GM23338 (cell line): ENCODE data around the gene DDC. TPM values are rescaled to one million over a fixed set of nuclear protein-coding genes. Genes with fewer than 3 reads are reported as not detected.

Experiments
- ATAC-seq: fragments of 200-7000 bp; cut with Tn5 transposase; 3 replicates; pipeline ENCODE4 v1.9.1; 2020
- DNase-seq: peaks from one replicate; pipeline ENCODE4 v3.0.0-alpha.2; 2015; ENCODE audit warnings: low spot score
- H2AFZ ChIP-seq: fragments of 200-600 bp; sonication (generic); 2 replicates; pipeline ENCODE4 v1.8.0; 2016; ENCODE audit warnings: antibody characterized with exemption, mild to moderate bottlenecking, moderate library complexity
- H3F3A ChIP-seq: fragments of 200-600 bp; sonication (generic); replicated peaks from 2 replicates; pipeline ENCODE4 v1.8.0; 2017; ENCODE audit warnings: antibody characterized with exemption, mixed run types, low read depth
- H3K27ac ChIP-seq: fragments of 200-600 bp; sonication (generic); 2 replicates; pipeline ENCODE4 v1.6.1; 2016; ENCODE audit warnings: low read depth
- H3K27me3 ChIP-seq: fragments of 200-600 bp; sonication (generic); 2 replicates; pipeline ENCODE4 v1.8.0; 2016; ENCODE audit warnings: mild to moderate bottlenecking, mixed run types, moderate library complexity; ENCODE audit not compliant: insufficient read depth
- H3K36me3 ChIP-seq: fragments of 200-600 bp; sonication (generic); 2 replicates; pipeline ENCODE4 v1.8.0; 2016; ENCODE audit warnings: mild to moderate bottlenecking; ENCODE audit not compliant: insufficient read depth
- H3K4me1 ChIP-seq: fragments of 200-600 bp; sonication (generic); 2 replicates; pipeline ENCODE4 v1.8.0; 2016; ENCODE audit warnings: mild to moderate bottlenecking, moderate library complexity; ENCODE audit not compliant: insufficient read depth
- H3K4me2 ChIP-seq: fragments of 200-600 bp; sonication (generic); 2 replicates; pipeline ENCODE4 v1.7.1; 2017; ENCODE audit warnings: mixed run types
- H3K4me3 ChIP-seq: fragments of 200-600 bp; sonication (generic); 2 replicates; pipeline ENCODE4 v1.6.1; 2016; ENCODE audit warnings: mixed run types
- H3K79me2 ChIP-seq: fragments of 200-600 bp; sonication (generic); replicated peaks from 2 replicates; pipeline ENCODE4 v1.8.0; 2017; ENCODE audit warnings: mild to moderate bottlenecking; ENCODE audit not compliant: insufficient read depth
- H3K9me2 ChIP-seq: fragments of 200-600 bp; sonication (generic); 2 replicates; pipeline ENCODE4 v1.8.0; 2017; ENCODE audit not compliant: insufficient read depth
- H4K20me1 ChIP-seq: fragments of 200-600 bp; sonication (generic); replicated peaks from 2 replicates; pipeline ENCODE4 v1.8.0; 2017; ENCODE audit warnings: mild to moderate bottlenecking; ENCODE audit not compliant: insufficient read depth
- H3K27ac Mint-ChIP-seq: 2 replicates; pipeline ENCODE4 v1.8.0; 2020; ENCODE audit warnings: inconsistent platforms, mild to moderate bottlenecking, moderate library complexity, mixed read lengths
- H3K27me3 Mint-ChIP-seq: 3 replicates; pipeline ENCODE4 v1.8.0; 2022; ENCODE audit warnings: low read depth, mild to moderate bottlenecking, moderate library complexity, mixed read lengths, inconsistent platforms; ENCODE audit not compliant: insufficient read depth, poor library complexity
- H3K36me3 Mint-ChIP-seq: 3 replicates; pipeline ENCODE4 v1.8.0; 2021; ENCODE audit warnings: low read depth, mild to moderate bottlenecking, inconsistent platforms, moderate library complexity, mixed read lengths
- H3K4me1 Mint-ChIP-seq: 3 replicates; pipeline ENCODE4 v1.8.0; 2020; ENCODE audit warnings: mild to moderate bottlenecking, inconsistent platforms, mixed read lengths
- H3K4me3 Mint-ChIP-seq: 3 replicates; pipeline ENCODE4 v1.8.0; 2021; ENCODE audit warnings: moderate library complexity, mild to moderate bottlenecking, inconsistent platforms, mixed read lengths
- H3K9me3 Mint-ChIP-seq: 3 replicates; pipeline ENCODE4 v1.8.0; 2020; ENCODE audit warnings: moderate library complexity, mild to moderate bottlenecking, inconsistent platforms, mixed read lengths
- CREB1 ChIP-seq: fragments of 250-450 bp; sonication (Bioruptor Pico); IDR thresholded peaks from 2 replicates; pipeline ENCODE4 v1.5.0; 2020; ENCODE audit warnings: low read depth, mild to moderate bottlenecking, moderate library complexity
- ETS1 ChIP-seq: IDR thresholded peaks from 2 replicates; pipeline ENCODE4 v1.6.1; 2016; ENCODE audit warnings: antibody characterized with exemption
- EZH2phosphoT487 ChIP-seq: fragments of 200-600 bp; sonication (generic); IDR thresholded peaks from one replicate; pipeline ENCODE4 v1.8.1; 2018; ENCODE audit warnings: antibody characterized with exemption; ENCODE audit not compliant: unreplicated experiment
- NANOG ChIP-seq: IDR thresholded peaks from 2 replicates; pipeline ENCODE4 v1.6.1; 2016; ENCODE audit warnings: antibody characterized with exemption, borderline replicate concordance
- POLR2AphosphoS5 ChIP-seq: IDR thresholded peaks from 2 replicates; pipeline ENCODE4 v1.6.1; 2016; ENCODE audit warnings: antibody characterized with exemption, low read depth
- polyA plus RNA-seq: library from polyadenylated mRNA; unstranded; fragments of >200 nt; fragmentation: Nextera tagmentation; extraction: Ambion mirVana; gene quantifications from 2 replicates; pipeline ENCODE4 v1.2.1, GENCODE V29; 2016
- total RNA-seq: library from RNA; depleted of rRNA; stranded (reverse); fragments of >200 nt; shearing (Covaris generic); gene quantifications from 2 replicates; pipeline ENCODE4 v1.2.3, GENCODE V29; 2014
- TF ChIP-seq, protein P1 (sequence below): fragments of 250-450 bp; sonication (Bioruptor Pico); IDR thresholded peaks from 2 replicates; pipeline ENCODE4 v1.5.0; 2020; ENCODE audit warnings: mild to moderate bottlenecking, moderate library complexity
- TF ChIP-seq, protein P2 (sequence below): IDR thresholded peaks from one replicate; pipeline ENCODE4 v1.6.1; 2018; ENCODE audit warnings: antibody characterized with exemption; ENCODE audit not compliant: unreplicated experiment

Gene DDC
- total and polyA plus RNA-seq, 2 experiments from 2014 or later = not detected

DNA sequence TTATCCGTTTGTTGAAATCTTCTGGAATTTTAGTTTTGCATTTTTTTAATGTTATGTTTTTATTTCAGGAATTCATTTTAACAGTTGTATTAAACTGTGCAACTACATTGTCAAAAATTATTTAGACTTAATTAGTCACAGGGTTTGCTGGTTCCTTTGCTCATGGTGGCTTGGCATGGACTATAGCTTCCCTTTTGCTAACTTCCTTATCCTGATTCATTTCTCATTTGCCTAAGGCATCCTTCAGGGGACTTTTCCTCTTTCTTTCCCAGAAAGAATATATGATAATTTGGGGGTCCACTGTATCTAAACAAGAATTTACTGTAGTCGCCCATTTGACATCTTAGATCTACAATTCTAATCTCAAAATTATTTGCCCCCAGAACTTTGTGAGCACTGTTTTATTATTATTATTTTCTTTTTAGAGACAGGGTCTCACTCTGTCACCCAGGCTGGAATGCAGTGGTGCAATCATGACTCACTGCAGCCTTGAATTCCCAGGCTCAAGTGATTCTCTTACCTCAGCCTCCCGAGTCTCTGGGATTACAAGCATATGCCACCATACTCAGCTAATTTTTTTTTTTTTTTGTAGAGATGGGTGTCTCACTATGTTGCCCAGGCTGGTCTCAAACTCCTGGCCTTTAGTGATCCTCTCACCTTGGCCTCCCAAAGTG lies 128.9 kb downstream of the DDC start (continued):
- TF ChIP-seq, protein P1, sequence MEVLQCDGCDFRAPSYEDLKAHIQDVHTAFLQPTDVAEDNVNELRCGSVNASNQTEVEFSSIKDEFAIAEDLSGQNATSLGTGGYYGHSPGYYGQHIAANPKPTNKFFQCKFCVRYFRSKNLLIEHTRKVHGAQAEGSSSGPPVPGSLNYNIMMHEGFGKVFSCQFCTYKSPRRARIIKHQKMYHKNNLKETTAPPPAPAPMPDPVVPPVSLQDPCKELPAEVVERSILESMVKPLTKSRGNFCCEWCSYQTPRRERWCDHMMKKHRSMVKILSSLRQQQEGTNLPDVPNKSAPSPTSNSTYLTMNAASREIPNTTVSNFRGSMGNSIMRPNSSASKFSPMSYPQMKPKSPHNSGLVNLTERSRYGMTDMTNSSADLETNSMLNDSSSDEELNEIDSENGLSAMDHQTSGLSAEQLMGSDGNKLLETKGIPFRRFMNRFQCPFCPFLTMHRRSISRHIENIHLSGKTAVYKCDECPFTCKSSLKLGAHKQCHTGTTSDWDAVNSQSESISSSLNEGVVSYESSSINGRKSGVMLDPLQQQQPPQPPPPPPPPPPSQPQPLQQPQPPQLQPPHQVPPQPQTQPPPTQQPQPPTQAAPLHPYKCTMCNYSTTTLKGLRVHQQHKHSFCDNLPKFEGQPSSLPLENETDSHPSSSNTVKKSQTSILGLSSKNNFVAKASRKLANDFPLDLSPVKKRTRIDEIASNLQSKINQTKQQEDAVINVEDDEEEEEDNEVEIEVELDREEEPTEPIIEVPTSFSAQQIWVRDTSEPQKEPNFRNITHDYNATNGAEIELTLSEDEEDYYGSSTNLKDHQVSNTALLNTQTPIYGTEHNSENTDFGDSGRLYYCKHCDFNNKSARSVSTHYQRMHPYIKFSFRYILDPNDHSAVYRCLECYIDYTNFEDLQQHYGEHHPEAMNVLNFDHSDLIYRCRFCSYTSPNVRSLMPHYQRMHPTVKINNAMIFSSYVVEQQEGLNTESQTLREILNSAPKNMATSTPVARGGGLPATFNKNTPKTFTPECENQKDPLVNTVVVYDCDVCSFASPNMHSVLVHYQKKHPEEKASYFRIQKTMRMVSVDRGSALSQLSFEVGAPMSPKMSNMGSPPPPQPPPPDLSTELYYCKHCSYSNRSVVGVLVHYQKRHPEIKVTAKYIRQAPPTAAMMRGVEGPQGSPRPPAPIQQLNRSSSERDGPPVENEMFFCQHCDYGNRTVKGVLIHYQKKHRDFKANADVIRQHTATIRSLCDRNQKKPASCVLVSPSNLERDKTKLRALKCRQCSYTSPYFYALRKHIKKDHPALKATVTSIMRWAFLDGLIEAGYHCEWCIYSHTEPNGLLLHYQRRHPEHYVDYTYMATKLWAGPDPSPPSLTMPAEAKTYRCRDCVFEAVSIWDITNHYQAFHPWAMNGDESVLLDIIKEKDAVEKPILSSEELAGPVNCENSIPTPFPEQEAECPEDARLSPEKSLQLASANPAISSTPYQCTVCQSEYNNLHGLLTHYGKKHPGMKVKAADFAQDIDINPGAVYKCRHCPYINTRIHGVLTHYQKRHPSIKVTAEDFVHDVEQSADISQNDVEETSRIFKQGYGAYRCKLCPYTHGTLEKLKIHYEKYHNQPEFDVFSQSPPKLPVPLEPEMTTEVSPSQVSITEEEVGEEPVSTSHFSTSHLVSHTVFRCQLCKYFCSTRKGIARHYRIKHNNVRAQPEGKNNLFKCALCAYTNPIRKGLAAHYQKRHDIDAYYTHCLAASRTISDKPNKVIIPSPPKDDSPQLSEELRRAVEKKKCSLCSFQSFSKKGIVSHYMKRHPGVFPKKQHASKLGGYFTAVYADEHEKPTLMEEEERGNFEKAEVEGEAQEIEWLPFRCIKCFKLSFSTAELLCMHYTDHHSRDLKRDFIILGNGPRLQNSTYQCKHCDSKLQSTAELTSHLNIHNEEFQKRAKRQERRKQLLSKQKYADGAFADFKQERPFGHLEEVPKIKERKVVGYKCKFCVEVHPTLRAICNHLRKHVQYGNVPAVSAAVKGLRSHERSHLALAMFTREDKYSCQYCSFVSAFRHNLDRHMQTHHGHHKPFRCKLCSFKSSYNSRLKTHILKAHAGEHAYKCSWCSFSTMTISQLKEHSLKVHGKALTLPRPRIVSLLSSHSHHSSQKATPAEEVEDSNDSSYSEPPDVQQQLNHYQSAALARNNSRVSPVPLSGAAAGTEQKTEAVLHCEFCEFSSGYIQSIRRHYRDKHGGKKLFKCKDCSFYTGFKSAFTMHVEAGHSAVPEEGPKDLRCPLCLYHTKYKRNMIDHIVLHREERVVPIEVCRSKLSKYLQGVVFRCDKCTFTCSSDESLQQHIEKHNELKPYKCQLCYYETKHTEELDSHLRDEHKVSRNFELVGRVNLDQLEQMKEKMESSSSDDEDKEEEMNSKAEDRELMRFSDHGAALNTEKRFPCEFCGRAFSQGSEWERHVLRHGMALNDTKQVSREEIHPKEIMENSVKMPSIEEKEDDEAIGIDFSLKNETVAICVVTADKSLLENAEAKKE (CRISPR knock-in tag) = no peak
- TF ChIP-seq ETS1 (no peak), EZH2phosphoT487 (no peak), POLR2AphosphoS5 (no peak)

GRCh38 chr7:50431722-50432305 lies 133.4 kb downstream of the DDC start:
- no peak overlapping the region for H3K27ac ChIP-seq
- no peaks in the 10 kb centered on the region for H3F3A ChIP-seq
- H3K4me1 ChIP-seq = peaks cover 6% of the 10 kb centered on the region; the same call in 1 of the 2 replicates
- no peaks in the 10 kb centered on the region for H4K20me1 ChIP-seq
- no peak overlapping the region for H3K4me3 ChIP-seq
- Mint-ChIP-seq H3K4me3 (no peak overlapping the region), H3K27me3 (peaks cover under 1% of the 10 kb centered on the region), H3K9me3 (no peaks in the 10 kb centered on the region), H3K27ac (no peak overlapping the region), H3K36me3 (no peaks in the 10 kb centered on the region), H3K4me1 (peaks cover 6% of the 10 kb centered on the region; the same call in 2 of the 3 replicates)
- H3K36me3 ChIP-seq = no peaks in the 10 kb centered on the region
- no peaks in the 10 kb centered on the region for H3K79me2 ChIP-seq
- H2AFZ ChIP-seq = no peak overlapping the region
- ATAC-seq (no peak), DNase-seq (no peak)
- H3K27me3 ChIP-seq = no peaks in the 10 kb centered on the region
- no peak overlapping the region for H3K4me2 ChIP-seq
- no peaks in the 10 kb centered on the region for H3K9me2 ChIP-seq
- TF ChIP-seq CREB1 (CRISPR knock-in tag) (no peak), NANOG (no peak)
- TF ChIP-seq, protein P2, sequence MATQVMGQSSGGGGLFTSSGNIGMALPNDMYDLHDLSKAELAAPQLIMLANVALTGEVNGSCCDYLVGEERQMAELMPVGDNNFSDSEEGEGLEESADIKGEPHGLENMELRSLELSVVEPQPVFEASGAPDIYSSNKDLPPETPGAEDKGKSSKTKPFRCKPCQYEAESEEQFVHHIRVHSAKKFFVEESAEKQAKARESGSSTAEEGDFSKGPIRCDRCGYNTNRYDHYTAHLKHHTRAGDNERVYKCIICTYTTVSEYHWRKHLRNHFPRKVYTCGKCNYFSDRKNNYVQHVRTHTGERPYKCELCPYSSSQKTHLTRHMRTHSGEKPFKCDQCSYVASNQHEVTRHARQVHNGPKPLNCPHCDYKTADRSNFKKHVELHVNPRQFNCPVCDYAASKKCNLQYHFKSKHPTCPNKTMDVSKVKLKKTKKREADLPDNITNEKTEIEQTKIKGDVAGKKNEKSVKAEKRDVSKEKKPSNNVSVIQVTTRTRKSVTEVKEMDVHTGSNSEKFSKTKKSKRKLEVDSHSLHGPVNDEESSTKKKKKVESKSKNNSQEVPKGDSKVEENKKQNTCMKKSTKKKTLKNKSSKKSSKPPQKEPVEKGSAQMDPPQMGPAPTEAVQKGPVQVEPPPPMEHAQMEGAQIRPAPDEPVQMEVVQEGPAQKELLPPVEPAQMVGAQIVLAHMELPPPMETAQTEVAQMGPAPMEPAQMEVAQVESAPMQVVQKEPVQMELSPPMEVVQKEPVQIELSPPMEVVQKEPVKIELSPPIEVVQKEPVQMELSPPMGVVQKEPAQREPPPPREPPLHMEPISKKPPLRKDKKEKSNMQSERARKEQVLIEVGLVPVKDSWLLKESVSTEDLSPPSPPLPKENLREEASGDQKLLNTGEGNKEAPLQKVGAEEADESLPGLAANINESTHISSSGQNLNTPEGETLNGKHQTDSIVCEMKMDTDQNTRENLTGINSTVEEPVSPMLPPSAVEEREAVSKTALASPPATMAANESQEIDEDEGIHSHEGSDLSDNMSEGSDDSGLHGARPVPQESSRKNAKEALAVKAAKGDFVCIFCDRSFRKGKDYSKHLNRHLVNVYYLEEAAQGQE = no peak
